B cell (primary cell): ENCODE results near the gene PIPOX. TPM values are rescaled to one million over a fixed set of nuclear protein-coding genes. Genes with fewer than 3 reads are reported as not detected.

Source experiments
- ATAC-seq: fragments of 200-7000 bp; cut with Tn5 transposase; one replicate; pipeline ENCODE4 v1.10.0; 2021; ENCODE audit warnings: low read depth, mild to moderate bottlenecking, moderate number of reproducible peaks, moderate library complexity
- CTCF ChIA-PET: fragments of 350-600 bp; sonication (Branson Sonifier 250); formaldehyde crosslinking; loops from one replicate; lab custom pipeline; 2021; ENCODE audit warnings: antibody characterized with exemption, inconsistent platforms; lab: Charles Lee
- POLR2A ChIA-PET: fragments of 350-600 bp; sonication (Branson Sonifier 250); formaldehyde crosslinking; loops from one replicate; lab custom pipeline; 2021; ENCODE audit warnings: antibody characterized with exemption; lab: Charles Lee
- DNase-seq: peaks from one replicate; pipeline ENCODE4 v3.0.0; 2013
- H2AFZ ChIP-seq: 2 replicates; pipeline ENCODE4 v1.6.1; 2012; ENCODE audit warnings: mild to moderate bottlenecking, low read depth, low read length; ENCODE audit not compliant: insufficient read depth, poor library complexity, severe bottlenecking
- H3K27ac ChIP-seq, 2 donors: 1 replicate in 1 of 2; 2 replicates in 1 of 2; pipeline ENCODE4 v1.5.1; 2012 to 2013; ENCODE audit warnings: low read length in 2 of 2, mild to moderate bottlenecking in 2 of 2, moderate library complexity in 1 of 2
- H3K27me3 ChIP-seq, 4 experiments: fragments of 200-600 bp in 1 of 4; sonication (generic) in 1 of 4; replicated peaks in 1 of 4; 1 replicate in 2 of 4; 2 replicates in 2 of 4; pipeline versions ENCODE4 v1.6.1 to v1.7.0; 2013 to 2016; ENCODE audit warnings: low read length in 3 of 4, mild to moderate bottlenecking in 2 of 4, mixed read lengths in 1 of 4, moderate library complexity in 1 of 4; ENCODE audit not compliant: insufficient read depth in 4 of 4, control insufficient read depth in 3 of 4; ENCODE audit errors: control extremely low read depth in 1 of 4
- H3K36me3 ChIP-seq, 2 experiments: replicated peaks in 1 of 2; 1 replicate in 1 of 2; 2 replicates in 1 of 2; pipeline versions ENCODE4 v1.6.1 to v1.7.1; 2013; ENCODE audit warnings: low read length in 1 of 2; ENCODE audit not compliant: insufficient read depth in 2 of 2, control insufficient read depth in 1 of 2; ENCODE audit errors: control extremely low read depth in 1 of 2, extremely low read depth in 1 of 2
- H3K4me1 ChIP-seq, 2 donors: fragments of 200-600 bp in 1 of 2; sonication (generic) in 1 of 2; 1 replicate in 1 of 2; 2 replicates in 1 of 2; pipeline versions ENCODE4 v1.5.1 to v1.6.1; 2013 to 2017; ENCODE audit warnings: low read length in 2 of 2; ENCODE audit not compliant: control insufficient read depth in 2 of 2, insufficient read depth in 2 of 2
- H3K4me2 ChIP-seq: replicated peaks from 2 replicates; pipeline ENCODE3; 2012; ENCODE audit warnings: mild to moderate bottlenecking, low read depth, low read length; ENCODE audit not compliant: poor library complexity, severe bottlenecking
- H3K4me3 ChIP-seq, 5 experiments: fragments of 200-600 bp in 1 of 5; sonication (generic) in 1 of 5; 1 replicate in 3 of 5; 2 replicates in 2 of 5; pipeline versions ENCODE4 v1.5.1 to v1.7.0; 2011 to 2016; ENCODE audit warnings: low read length in 4 of 5, mild to moderate bottlenecking in 4 of 5, low read depth in 2 of 5, control low read depth in 1 of 5, moderate library complexity in 1 of 5; ENCODE audit not compliant: insufficient read depth in 1 of 5; ENCODE audit errors: control extremely low read depth in 1 of 5, extremely low read depth in 1 of 5
- H3K79me2 ChIP-seq: fragments of 200-600 bp; sonication (generic); one replicate; pipeline ENCODE4 v1.6.0; 2016; ENCODE audit warnings: low read length; ENCODE audit not compliant: control insufficient read depth, insufficient read depth
- H3K9ac ChIP-seq: fragments of 200-600 bp; sonication (generic); 2 replicates; pipeline ENCODE4 v1.6.1; 2017; ENCODE audit warnings: mild to moderate bottlenecking, low read length, moderate library complexity
- H3K9me3 ChIP-seq, 3 donors: one replicate each; pipeline versions ENCODE4 v1.6.1 to v1.7.1; 2013; ENCODE audit warnings: low read length in 2 of 3; ENCODE audit not compliant: control insufficient read depth in 2 of 3, insufficient read depth in 1 of 3; ENCODE audit errors: control extremely low read depth in 1 of 3
- H4K20me1 ChIP-seq: 2 replicates; pipeline ENCODE4 v1.6.0; 2012; ENCODE audit warnings: mild to moderate bottlenecking, low read length; ENCODE audit not compliant: insufficient read depth, control insufficient read depth, poor library complexity, severe bottlenecking
- H3K27ac Mint-ChIP-seq: one replicate; pipeline ENCODE4 v1.8.0; 2021; ENCODE audit warnings: mixed read lengths
- H3K27me3 Mint-ChIP-seq: one replicate; pipeline ENCODE4 v1.8.0; 2021; ENCODE audit warnings: mixed read lengths
- H3K4me1 Mint-ChIP-seq: one replicate; pipeline ENCODE4 v1.8.0; 2021; ENCODE audit warnings: mixed read lengths
- H3K4me3 Mint-ChIP-seq: one replicate; pipeline ENCODE4 v1.8.0; 2021; ENCODE audit warnings: mixed read lengths
- H3K9me3 Mint-ChIP-seq: one replicate; pipeline ENCODE4 v1.8.0; 2022; ENCODE audit warnings: mixed read lengths; ENCODE audit not compliant: insufficient read depth
- EZH2 ChIP-seq: IDR thresholded peaks from 2 replicates; pipeline ENCODE4 v1.6.1; 2012; ENCODE audit warnings: borderline replicate concordance, low read depth, mild to moderate bottlenecking, moderate library complexity, low read length; ENCODE audit not compliant: insufficient read depth, poor library complexity, severe bottlenecking
- WGBS: methylation state at CpG from one replicate; pipeline ENCODE4 v1.1.5; 2013; ENCODE audit warnings: missing lambda C conversion rate; ENCODE audit not compliant: insufficient coverage; 5-methylcytosine and 5-hydroxymethylcytosine counted together
- intact Hi-C: fragments of 100-400 bp; cut with micrococcal nuclease; formaldehyde crosslinking; loops from one replicate; pipeline ENCODE4 v1.10.0; 2022
- polyA plus RNA-seq: library from polyadenylated mRNA; depleted of rRNA; stranded (reverse); fragments of >200 nt; gene quantifications from 2 replicates; pipeline ENCODE4 v1.2.3, GENCODE V29; 2012
- total RNA-seq, 2 donors: library from RNA; stranded (reverse); fragments of 120-200 nt in 1 of 2; gene quantifications; 1 replicate in 1 of 2; 2 replicates in 1 of 2; pipeline versions ENCODE4 v1.2.3 to v1.2.4, GENCODE V29; 2013 to 2022
- TF ChIP-seq, protein P1 (sequence below): fragments of 200-600 bp; IDR thresholded peaks from one replicate; pipeline ENCODE4 v1.8.0; 2022; ENCODE audit warnings: antibody characterized with exemption, mild to moderate bottlenecking

The PIPOX gene
- total and polyA plus RNA-seq, 2 donors (not counting 1 experiment from before 2014, with no cell fraction given), result 0.95 to 15.0 TPM

- no peaks in the 10 kb centered on the region for H3K4me1 Mint-ChIP-seq
- H3K27me3 ChIP-seq, result no peaks in the 10 kb centered on the region
- H3K9me3 ChIP-seq, result no peaks in the 10 kb centered on the region
- WGBS, result 93% methylated on average over 4 of the region's 8 CpGs
- no peak for DNase-seq
- no peak overlapping the region for H2AFZ ChIP-seq
- no peak overlapping the region for H3K27ac ChIP-seq
- peaks cover 10% of the 10 kb centered on the region for H3K79me2 ChIP-seq
- no peaks in the 10 kb centered on the region for H3K4me1 ChIP-seq
- no peak overlapping the region for H3K27ac Mint-ChIP-seq
- H3K36me3 ChIP-seq, result peaks cover 0 to 90% of the 10 kb centered on the region in 2 experiments
- H4K20me1 ChIP-seq, result peaks cover 19% of the 10 kb centered on the region
- no peak overlapping the region for H3K4me3 ChIP-seq
- H3K4me2 ChIP-seq, result no peak overlapping the region
- TF ChIP-seq EZH2, result no peak
- TF ChIP-seq, protein P1, sequence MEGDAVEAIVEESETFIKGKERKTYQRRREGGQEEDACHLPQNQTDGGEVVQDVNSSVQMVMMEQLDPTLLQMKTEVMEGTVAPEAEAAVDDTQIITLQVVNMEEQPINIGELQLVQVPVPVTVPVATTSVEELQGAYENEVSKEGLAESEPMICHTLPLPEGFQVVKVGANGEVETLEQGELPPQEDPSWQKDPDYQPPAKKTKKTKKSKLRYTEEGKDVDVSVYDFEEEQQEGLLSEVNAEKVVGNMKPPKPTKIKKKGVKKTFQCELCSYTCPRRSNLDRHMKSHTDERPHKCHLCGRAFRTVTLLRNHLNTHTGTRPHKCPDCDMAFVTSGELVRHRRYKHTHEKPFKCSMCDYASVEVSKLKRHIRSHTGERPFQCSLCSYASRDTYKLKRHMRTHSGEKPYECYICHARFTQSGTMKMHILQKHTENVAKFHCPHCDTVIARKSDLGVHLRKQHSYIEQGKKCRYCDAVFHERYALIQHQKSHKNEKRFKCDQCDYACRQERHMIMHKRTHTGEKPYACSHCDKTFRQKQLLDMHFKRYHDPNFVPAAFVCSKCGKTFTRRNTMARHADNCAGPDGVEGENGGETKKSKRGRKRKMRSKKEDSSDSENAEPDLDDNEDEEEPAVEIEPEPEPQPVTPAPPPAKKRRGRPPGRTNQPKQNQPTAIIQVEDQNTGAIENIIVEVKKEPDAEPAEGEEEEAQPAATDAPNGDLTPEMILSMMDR, result no peak
- H3K9ac ChIP-seq, result no peak overlapping the region
- POLR2A ChIA-PET, result no interaction called here
- H3K27me3 Mint-ChIP-seq, result no peaks in the 10 kb centered on the region
- CTCF ChIA-PET, result interaction anchor here (1.1 to 2.1 kb wide), 3 partner anchors 12 to 135 kb away, joined by 3 to 12 read pairs (median 6); no protein-coding TSS in a partner anchor
- ATAC-seq, result no peak
- intact Hi-C loops, result no loop called here
- no peaks in the 10 kb centered on the region for H3K9me3 Mint-ChIP-seq
- H3K4me3 Mint-ChIP-seq, result no peak overlapping the region
These were observed 57.4 kb downstream of the PIPOX start for GRCh38 chr17:29100296-29100695.

DNA sequence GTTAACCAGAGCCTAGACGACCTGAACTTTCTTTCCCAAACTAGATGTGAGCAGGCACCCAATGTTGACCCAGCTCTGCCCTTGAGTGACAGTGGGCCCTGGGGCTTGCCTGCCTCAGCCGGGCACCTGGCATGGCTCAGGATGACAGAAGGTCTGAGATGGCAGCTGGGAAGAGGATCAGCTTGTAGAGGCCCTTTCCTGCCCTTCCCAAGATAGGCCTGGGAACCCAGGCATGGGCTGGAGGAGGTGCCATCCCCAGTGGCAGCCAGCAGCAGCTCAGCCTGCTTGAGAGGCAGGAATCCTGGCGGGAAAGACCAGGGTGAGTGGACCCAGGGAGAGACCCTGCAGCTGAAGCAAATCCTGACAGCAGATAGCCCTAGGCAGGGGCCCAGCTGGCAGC, 59.1 kb downstream of the PIPOX start:
- Histone ChIP-seq H3K4me3 (no peak overlapping the region), H3K4me2 (no peak overlapping the region), H3K27ac (no peak overlapping the region), H4K20me1 (peaks cover 19% of the 10 kb centered on the region), H3K36me3 (peaks cover 0 to 92% of the 10 kb centered on the region in 2 experiments), H3K27me3 (no peaks in the 10 kb centered on the region), H3K9ac (no peak overlapping the region), H3K79me2 (peaks cover 17% of the 10 kb centered on the region), H3K4me1 (no peaks in the 10 kb centered on the region), H3K9me3 (no peaks in the 10 kb centered on the region), H2AFZ (no peak overlapping the region)
- ATAC-seq (no peak), DNase-seq (no peak)
- CTCF ChIA-PET, result interaction anchor here (1.2 to 2.1 kb wide), 2 partner anchors 15 to 136 kb away, joined by 4 to 12 read pairs; no protein-coding TSS in a partner anchor
- Mint-ChIP-seq H3K27ac (no peak overlapping the region), H3K9me3 (no peaks in the 10 kb centered on the region), H3K27me3 (no peaks in the 10 kb centered on the region), H3K4me3 (no peak overlapping the region), H3K4me1 (no peaks in the 10 kb centered on the region)
- intact Hi-C loops, result no loop called here
- WGBS, result 93% methylated on average over 3 of the region's 3 CpGs
- POLR2A ChIA-PET, result no interaction called here
- no peak for TF ChIP-seq EZH2
- TF ChIP-seq, protein P1, result no peak
